Right renal cortex interstitium (tissue), 3 donors: Measurements from ENCODE around the gene TMEM242. TPM values are rescaled to one million over a fixed set of nuclear protein-coding genes. Genes with fewer than 3 reads are reported as not detected.

ENCODE experiments used
- polyA plus RNA-seq, 3 donors: library from polyadenylated mRNA; unstranded; fragments of 120-200 nt; gene quantifications; one replicate each; pipeline ENCODE4 v1.2.1, GENCODE V29; 2013; ENCODE audit not compliant: insufficient read length in 3 of 3

TMEM242 gene
- polyA plus RNA-seq, 3 donors, result 13.6 to 15.1 (median 14.5) TPM

Other genes starting within 250 kb of the TMEM242 start
- 10 to 100 TPM; 15.9 to 19.5 (median 18.5) TPM for gene ZDHHC14, start 57.7 kb upstream of the TMEM242 start, polyA plus RNA-seq